Neural cell (in vitro differentiated cells): ENCODE measurements around the gene ABHD12B.

ENCODE experiments used
- EP300 ChIP-seq: fragments of 450-650 bp; conservative IDR thresholded peaks from 2 replicates; pipeline ENCODE4 v1.6.1; 2014; ENCODE audit warnings: antibody characterized with exemption, mild to moderate bottlenecking, moderate library complexity; ENCODE audit not compliant: poor library complexity, severe bottlenecking
- EZH2 ChIP-seq: fragments of 200-600, 300-800 bp; shearing (Covaris generic), sonication (generic); IDR thresholded peaks from 2 replicates; pipeline ENCODE4 v1.6.1; 2014; ENCODE audit warnings: antibody characterized with exemption, low read length, borderline replicate concordance, mild to moderate bottlenecking; ENCODE audit not compliant: insufficient read depth, poor library complexity, severe bottlenecking
- POLR2AphosphoS5 ChIP-seq: IDR thresholded peaks from 2 replicates; pipeline ENCODE4 v1.6.1; 2012
- SMC3 ChIP-seq: fragments of 450-650 bp; conservative IDR thresholded peaks from 2 replicates; pipeline ENCODE4 v1.6.1; 2014; ENCODE audit warnings: antibody characterized with exemption, mild to moderate bottlenecking, moderate library complexity; ENCODE audit not compliant: poor library complexity
- TAF1 ChIP-seq: IDR thresholded peaks from 2 replicates; pipeline ENCODE4 v1.6.1; 2012; ENCODE audit warnings: low read depth
- TF ChIP-seq, protein P1 (sequence below): fragments of 450-650 bp; IDR thresholded peaks from 2 replicates; pipeline ENCODE4 v1.5.1; 2014; ENCODE audit warnings: antibody characterized with exemption, mild to moderate bottlenecking, moderate library complexity; ENCODE audit not compliant: poor library complexity, severe bottlenecking
- TF ChIP-seq, protein P2 (sequence below): IDR thresholded peaks from 2 replicates; pipeline ENCODE4 v1.6.1; 2012; ENCODE audit warnings: borderline replicate concordance

DNA sequence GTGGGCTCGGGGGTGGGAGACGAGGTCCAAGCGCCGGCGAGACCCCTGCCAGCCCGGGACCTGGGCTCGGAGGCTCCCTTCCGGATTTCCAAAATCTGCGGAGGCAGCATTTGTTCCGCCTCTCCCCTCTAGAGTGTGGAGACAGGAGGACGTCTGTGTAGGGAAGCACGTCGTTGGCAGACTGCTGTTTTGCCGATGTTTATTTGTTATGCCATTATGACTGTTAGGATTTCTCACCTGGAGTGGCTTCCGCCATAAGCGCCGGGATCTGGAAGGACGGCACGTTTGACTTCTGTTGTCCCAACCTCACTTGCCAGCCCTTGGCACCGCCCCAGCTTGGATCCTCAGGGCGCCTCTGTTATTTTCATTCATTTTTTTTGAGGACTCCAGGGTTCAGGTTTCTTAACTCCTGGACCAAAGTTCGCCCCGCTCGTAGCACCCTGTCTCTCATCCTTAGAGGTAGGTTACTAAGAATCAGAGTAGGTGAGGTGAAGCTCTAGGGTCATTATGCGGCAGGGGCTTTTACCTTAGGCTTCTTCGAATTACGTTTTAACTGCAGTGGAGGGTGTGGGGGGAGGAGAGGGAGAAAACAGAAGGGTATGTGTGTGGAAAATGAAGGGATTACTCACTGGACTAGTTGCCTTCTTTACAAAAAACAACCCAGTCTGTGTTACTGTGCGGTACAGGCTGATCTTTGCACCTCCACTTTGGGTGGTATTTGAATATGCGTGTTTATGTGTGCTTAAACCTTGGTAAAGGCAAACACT, 73.0 kb downstream of the ABHD12B start:
- TF ChIP-seq, protein P1, sequence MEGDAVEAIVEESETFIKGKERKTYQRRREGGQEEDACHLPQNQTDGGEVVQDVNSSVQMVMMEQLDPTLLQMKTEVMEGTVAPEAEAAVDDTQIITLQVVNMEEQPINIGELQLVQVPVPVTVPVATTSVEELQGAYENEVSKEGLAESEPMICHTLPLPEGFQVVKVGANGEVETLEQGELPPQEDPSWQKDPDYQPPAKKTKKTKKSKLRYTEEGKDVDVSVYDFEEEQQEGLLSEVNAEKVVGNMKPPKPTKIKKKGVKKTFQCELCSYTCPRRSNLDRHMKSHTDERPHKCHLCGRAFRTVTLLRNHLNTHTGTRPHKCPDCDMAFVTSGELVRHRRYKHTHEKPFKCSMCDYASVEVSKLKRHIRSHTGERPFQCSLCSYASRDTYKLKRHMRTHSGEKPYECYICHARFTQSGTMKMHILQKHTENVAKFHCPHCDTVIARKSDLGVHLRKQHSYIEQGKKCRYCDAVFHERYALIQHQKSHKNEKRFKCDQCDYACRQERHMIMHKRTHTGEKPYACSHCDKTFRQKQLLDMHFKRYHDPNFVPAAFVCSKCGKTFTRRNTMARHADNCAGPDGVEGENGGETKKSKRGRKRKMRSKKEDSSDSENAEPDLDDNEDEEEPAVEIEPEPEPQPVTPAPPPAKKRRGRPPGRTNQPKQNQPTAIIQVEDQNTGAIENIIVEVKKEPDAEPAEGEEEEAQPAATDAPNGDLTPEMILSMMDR, result no peak
- TF ChIP-seq EP300 (no peak), POLR2AphosphoS5 (no peak), EZH2 (no peak), SMC3 (no peak), TAF1 (no peak)
- TF ChIP-seq, protein P2, sequence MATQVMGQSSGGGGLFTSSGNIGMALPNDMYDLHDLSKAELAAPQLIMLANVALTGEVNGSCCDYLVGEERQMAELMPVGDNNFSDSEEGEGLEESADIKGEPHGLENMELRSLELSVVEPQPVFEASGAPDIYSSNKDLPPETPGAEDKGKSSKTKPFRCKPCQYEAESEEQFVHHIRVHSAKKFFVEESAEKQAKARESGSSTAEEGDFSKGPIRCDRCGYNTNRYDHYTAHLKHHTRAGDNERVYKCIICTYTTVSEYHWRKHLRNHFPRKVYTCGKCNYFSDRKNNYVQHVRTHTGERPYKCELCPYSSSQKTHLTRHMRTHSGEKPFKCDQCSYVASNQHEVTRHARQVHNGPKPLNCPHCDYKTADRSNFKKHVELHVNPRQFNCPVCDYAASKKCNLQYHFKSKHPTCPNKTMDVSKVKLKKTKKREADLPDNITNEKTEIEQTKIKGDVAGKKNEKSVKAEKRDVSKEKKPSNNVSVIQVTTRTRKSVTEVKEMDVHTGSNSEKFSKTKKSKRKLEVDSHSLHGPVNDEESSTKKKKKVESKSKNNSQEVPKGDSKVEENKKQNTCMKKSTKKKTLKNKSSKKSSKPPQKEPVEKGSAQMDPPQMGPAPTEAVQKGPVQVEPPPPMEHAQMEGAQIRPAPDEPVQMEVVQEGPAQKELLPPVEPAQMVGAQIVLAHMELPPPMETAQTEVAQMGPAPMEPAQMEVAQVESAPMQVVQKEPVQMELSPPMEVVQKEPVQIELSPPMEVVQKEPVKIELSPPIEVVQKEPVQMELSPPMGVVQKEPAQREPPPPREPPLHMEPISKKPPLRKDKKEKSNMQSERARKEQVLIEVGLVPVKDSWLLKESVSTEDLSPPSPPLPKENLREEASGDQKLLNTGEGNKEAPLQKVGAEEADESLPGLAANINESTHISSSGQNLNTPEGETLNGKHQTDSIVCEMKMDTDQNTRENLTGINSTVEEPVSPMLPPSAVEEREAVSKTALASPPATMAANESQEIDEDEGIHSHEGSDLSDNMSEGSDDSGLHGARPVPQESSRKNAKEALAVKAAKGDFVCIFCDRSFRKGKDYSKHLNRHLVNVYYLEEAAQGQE, result no peak
